ENCODE results near the gene GRPEL2.

The GRPEL2 gene

DNA sequence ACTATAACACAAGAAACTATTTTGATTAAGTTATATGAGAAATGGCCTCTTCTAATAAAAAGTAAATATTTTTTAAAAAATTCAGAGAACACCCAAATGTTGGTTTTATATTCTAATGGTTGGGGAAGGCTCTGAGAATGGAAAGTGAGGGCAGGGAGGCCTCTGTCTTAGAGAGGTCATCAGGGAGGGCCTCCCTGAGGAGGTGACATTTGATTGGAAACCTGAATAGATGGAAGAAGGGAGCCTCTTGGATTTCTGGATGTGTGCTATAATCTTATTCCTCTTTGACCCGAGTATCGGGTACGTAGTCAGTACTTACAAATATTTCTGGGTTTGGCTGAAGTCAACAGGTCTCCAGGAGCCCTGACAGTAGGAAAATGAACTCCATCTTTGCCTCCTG is 26.1 kb upstream of the GRPEL2 start:
- no peak for DNase-seq (ENCODE audit: low spot score)

DNA sequence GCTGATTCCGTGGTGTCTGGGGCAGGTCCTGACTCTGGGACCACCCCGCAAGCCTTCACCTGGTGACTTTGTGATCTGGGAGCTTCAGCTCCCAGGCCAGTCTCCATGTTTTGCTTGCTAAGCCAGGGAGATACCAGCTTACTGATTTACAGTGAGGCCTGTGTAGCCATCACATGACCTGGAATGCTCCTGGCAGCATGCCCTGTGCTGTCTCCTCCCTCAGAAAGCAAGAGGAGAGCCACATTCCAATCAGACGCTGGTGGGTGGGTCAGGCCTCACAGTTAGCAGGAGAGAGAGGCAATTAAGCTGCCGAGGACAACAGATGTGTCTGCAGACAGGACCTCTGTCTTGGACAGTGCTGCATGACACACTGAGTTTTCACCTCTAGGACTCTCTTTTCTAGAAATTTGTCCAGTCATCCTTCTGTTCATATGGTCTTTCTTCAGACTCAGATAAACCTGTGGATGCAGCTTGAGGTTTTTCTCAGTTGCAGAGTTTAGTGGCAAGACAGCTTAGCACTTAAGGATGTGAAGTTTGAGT is 24.4 kb upstream of the GRPEL2 start:
- DNase-seq (ENCODE audit: low spot score), result peak; percentile 82

DNA sequence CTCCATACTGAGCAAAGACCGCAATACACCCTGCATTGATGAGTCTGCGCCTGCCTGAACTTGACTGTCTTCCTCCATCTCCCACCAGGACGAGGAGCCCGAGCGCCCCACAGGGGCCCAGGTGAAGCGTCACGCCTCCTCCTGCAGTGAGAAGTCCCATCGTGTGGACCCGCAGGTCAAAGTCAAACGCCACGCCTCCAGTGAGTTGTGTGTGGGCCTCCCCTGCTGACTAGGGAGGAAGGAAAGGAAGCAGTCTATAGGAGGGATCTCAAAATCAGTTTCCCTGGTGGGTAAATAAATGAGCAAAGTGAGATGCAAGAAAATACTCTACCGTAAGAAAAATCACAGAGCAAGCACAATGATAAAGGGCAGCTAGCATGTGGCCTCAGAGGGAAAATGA is 22.8 kb upstream of the GRPEL2 start:
- DNase-seq (ENCODE audit: low spot score), result peak; percentile 62

DNA sequence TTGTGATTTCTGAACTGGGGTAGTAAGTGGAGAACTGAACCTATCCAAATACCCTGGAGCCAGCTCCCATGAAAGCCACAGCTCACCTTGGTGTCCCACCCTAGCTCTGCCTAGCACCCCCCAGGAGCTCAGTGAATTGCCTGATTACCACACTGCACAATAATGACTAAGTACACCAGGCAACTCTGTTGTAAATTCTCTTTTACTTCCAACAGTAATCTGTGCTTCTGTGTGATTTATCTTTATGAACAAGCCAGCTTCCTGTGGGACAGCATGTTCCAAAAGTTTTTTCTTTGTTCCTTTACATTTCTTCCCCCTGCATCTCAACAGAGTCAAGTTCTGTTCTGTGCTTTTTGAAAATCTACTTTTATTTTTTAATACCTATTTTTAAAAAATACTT is 22.1 kb upstream of the GRPEL2 start:
- DNase-seq (ENCODE audit: low spot score), result no peak

DNA sequence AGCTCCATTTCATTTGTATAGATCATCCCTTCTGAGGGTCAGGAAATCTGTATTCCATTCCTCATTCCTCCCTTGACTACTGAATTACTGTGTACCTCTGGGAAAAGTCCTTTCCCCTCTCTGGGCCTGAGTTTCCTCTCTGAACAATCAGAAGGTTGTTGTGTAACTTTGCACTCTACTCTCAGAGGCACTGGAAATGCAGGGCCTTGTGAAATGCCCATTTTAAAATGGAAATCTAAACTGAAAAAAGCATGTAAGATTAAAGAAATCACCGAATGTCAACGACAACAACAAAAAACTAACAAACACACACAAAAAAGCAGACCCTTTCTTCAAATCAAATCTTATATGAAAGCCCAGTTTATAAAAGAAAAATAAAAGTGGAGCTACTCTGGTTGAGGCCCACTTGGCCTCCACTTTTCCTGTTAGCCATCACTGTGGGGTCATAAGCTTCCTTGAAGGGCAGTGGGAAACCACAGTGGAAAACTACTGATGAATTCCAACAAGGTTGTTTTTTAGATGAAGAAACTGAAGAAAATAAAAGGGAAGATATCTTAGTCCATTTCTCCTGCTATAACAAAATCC is 21.6 kb upstream of the GRPEL2 start:
- DNase-seq (ENCODE audit: low spot score), result peak; percentile 42

DNA sequence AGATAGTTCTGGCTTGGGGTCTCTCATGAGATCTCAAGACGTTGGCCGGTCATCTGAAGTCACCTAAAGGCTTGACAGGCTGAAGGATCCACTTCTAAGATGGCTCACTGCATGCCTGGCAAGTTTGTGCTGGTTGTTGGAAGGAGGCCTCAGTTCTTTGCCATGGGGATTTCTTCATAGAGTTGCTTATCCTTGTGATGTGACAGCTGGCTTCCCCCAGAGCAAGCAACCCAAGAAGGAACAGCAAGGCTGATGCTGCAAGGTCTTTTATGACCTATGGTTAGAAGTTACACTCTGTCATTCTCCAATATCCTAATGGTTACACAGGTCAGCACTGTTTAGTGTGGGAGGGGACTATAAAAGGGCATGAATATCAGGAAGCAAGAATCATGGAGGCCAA is 20.7 kb upstream of the GRPEL2 start:
- no peak for DNase-seq (ENCODE audit: low spot score)

DNA sequence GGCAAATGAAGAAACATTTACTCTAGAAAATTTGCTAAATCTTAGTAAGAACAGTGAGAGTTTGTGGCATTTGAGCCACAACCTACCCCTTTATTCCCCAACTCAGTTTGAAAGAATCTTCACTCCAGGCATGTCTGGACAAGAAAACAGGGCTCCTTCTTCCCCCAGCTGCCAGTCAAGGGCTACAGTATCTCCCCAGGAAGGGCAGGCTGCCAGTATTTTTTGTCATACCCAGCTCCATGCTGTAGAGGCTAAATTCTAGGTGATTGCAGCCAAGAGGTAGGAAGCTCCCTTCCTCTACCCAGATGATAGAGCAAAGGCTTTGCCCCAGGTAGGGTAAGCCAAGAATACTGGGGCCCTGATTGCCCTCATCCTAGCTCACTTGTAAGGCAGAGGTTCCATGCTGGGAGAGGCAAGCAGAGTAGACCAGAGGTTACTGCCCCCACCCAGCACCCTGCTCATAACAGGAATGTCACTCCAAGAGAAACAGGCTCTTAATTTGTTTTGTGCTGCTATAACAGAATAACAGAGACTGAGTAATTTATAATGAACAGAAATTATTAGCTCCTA is 20.0 kb upstream of the GRPEL2 start:
- DNase-seq (ENCODE audit: low spot score), result no peak

DNA sequence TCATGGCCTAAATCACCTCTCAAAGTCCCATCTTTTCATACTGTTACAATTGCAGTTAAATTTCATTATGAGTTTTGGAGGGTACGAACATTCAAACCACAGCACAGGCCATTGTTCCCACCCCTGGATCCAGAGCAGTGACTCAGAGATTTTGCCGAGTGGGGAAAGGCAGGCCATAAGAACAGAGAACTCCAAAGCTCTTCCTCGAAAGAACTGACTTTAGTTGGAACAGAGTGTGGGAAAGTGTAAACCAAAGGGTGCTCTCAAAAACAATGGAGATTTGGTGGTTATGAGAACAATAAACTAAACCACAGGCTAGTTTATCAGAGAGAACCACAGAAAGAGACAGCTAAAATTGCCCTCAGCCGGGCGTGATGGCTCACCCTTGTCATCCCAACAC is 19.4 kb upstream of the GRPEL2 start:
- no peak for DNase-seq (ENCODE audit: low spot score)

DNA sequence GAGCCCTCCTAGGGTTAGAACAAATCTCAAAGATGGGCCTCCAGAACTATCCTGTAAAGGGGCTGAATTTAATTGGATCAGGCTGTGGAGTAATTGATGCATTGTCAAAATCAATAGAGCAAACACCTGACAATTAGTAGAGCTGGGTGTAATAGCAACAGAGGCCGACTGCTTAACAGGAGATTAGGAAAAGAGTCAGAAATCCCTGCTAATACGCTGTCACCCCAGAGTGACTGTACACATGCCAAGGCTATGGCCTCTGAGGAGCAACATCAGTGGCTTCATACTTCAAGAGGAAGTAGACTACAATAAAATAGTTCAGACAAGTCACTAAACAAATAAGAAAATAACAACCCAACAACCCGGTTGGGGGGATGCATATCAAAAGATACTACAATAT is 18.7 kb upstream of the GRPEL2 start:
- no peak for DNase-seq (ENCODE audit: low spot score)

DNA sequence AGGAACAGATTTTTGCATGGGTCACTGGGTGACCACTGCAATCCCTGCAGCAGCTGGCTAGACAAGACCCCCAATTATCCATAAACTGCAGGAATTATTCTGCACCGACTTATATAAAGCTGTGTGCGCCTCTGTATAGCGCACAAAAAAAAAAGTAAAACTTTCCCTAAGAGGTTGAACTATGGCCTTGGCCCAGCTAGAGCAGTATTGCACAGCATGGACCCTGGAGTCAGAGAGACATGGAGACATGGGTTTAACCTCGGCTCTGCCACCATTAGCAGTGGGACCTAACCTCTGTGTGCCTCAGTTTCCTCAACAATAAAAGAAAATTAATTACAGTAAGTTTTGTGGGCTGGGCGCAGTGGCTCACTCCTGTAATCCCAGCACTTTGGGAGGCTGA is 17.1 kb upstream of the GRPEL2 start:
- DNase-seq (ENCODE audit: low spot score), result no peak

DNA sequence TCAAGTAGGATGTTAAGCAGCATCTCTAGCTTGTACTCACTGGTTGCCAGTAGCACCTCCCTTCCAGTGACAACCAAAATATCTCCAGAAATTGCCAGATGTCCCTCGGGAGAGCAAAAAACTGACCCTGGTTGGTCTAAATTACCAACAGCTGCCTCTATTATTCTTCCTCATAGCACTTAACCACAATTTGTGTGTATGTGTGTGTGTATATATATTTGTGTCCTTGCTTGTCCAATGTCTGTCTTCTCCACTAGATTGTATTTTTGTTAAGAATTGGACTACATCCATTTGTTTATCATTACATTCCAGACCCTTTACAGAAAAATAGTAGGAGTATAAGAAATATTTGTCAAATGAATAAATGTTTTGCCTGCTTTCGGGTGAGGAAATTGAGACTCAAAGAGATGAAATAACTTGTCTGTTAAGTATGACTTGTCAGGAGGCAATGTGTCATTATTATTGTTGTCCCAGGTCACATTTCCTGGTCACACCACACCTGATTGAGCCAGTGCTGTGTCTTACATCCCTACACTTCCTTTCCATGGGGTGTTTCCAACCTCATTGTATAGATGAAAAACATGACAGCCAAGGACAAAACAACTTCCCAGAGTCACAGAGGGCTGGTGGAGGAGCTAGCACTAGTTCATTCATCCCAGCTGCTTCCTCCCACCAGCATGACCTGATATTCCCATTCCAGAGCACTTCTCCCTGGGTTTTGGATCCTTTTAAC is 11.4 kb upstream of the GRPEL2 start:
- no peak for DNase-seq (ENCODE audit: low spot score)

DNA sequence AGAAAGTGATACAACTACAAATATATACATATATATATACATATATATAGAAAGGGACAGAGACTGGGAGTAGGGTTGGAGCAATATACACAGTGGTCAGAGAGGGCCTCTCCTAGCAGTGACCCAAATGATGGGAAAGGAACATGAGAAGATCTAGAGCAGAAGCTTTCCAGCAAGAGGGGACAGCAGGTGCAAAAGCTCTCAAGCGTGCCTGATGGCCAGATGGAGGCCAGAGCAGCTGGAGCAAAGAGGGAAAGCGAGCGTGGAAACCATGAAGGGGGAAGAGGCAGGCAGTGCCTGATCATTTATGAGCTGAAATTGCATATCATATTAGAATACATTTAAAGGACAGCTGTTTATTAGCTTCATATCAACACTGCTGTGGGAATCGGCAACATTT is 7.6 kb upstream of the GRPEL2 start:
- no peak for DNase-seq (ENCODE audit: low spot score)

DNA sequence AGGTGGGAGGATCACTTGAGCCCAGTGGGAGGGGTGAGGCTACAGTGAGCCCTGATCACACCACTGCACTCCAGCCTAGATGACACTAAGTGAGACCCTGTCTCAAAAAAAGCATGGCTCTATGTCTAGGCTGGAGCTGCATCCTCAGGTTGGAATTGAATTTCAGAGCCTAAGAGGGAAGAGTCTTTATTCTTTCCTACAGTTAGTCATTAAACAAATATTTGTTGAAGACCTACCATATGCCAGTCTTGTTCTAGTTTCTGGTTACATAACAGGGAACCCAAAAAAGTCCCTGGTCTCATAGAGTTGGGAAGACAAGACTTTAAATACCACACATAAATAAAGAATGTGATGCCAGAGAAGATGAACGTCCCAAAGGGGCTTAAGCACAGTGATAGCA is 6.9 kb upstream of the GRPEL2 start:
- DNase-seq (ENCODE audit: low spot score), result no peak

DNA sequence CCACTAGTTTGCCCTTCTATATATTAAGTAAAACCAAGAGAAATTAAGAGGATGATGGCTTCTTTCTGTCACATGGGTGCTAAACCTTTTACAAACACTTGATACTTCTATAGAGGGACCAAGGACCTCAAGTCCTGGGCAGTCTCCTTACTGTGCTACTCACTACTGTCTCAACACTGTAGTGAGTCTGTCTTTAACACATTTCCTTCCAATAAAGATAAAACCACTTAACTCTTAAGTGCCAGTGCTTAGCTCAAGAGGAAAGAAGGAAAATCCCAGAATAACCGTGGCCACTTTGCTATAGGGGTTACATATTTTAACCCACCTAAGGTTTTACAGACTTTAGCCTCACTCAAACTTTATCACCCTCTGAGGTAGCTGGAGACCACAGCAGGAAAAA is 4.4 kb upstream of the GRPEL2 start:
- no peak for DNase-seq (ENCODE audit: low spot score)

DNA sequence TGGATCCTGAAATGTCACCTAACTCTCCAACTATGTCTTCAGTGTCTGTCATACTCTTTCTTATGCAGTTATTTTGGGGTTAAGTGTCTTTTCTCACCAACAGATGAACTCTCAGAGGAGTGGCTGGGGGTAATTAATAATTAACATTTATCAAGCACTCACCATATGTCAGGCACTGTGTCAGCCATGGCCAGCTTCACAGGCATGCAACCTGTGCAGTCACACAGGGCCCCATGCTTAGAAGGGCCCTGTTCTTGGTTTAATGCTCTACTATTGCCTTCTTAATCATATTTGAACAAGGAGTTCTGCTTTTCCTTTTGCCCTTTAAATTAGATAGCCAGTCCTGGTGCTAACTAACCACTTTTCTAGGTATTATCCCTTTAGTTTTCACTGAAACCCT is 3.4 kb upstream of the GRPEL2 start:
- DNase-seq (ENCODE audit: low spot score), result no peak

DNA sequence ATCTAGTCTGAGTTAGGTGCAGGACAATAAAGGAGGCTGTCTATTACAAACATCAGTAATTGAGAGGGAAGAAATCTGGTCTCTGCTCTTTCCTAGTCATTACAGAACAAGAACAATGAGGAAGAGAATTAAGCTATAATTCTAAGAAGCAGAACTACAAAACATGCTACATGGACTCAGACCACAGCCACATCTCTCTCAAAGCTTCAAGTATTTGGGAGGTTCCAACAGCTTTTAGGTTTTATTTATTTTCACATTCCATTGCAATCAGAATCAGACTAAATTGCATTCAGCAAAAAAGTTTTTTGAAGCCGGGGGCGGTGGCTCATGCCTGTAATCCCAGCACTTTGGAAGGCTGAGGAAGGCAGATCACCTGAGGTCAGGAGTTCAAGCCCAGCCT is 1.1 kb upstream of the GRPEL2 start:
- DNase-seq (ENCODE audit: low spot score), result no peak

DNA sequence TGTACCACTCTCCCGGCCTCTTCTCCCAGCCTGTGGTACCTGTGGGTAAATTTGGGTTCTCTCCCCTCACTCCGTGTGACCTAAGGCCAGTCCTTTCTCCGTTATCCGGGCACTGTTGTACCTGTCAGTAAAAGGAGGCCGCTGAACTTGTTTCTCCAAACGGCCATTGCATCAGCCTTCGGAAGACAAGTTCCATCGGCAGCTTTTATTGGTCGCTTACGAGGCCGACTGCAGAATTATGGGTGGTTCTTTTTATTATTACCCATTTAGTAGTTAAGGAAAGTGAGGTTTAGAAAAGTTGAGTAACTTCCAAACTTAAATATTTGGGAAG is 558 bp downstream of the GRPEL2 start:
- DNase-seq (ENCODE audit: low spot score), result no peak

DNA sequence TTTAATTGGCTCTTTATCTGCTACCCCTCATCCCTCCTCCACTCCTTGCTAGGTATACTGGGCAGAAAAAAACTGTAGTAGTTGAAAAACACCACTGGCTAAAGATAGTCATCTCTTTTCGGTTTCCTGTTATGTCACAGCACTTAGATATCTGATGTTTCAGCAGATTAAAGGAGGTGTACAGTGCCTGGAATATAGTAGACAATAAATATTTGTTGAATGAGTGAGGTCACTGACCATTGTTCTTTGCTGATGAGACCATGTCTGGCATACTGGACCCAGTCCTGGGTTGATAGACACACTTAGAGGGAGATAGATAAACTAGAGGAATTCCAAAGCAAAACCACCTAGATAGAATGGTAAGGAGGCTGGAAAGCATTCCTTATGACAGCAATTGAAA is 3.2 kb downstream of the GRPEL2 start:
- DNase-seq (ENCODE audit: low spot score), result no peak

DNA sequence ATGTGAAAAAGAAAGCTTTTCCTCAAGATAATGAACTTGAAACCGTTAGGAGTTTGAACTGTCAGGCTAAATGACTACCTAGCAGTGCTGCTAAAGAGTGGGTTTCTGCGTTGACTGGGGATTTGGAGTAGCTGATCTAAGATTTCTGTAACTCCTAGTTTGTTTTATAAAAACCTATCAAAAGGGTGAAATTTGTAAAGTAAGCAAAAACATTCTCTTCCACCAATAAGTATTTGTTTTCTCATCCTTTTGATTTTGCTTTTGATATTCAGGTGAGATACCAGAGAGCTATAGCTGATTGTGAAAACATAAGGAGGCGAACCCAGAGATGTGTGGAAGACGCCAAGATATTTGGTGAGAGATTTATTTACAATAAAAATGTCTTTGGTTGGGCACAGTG is 4.1 kb downstream of the GRPEL2 start:
- DNase-seq (ENCODE audit: low spot score), result no peak

DNA sequence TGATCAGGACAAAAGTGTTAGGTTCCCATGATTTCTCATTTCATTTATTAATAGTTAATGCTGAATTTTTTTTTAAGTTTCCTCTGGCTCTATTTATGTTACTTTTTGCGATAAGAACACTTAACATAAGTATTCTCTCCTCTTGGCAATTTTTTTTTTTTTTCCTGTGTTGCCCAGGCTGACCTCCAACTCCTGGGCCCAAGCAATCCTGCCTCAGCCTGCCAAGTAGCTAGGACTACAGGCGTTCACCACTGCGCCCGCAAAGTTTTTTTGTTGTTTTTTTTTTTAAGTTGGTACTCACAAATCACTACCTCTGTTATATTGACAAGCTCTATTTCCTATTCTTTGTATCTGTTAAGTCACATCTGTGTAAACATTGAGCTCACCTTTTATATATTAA is 6.9 kb downstream of the GRPEL2 start:
- no peak for DNase-seq (ENCODE audit: low spot score)

DNA sequence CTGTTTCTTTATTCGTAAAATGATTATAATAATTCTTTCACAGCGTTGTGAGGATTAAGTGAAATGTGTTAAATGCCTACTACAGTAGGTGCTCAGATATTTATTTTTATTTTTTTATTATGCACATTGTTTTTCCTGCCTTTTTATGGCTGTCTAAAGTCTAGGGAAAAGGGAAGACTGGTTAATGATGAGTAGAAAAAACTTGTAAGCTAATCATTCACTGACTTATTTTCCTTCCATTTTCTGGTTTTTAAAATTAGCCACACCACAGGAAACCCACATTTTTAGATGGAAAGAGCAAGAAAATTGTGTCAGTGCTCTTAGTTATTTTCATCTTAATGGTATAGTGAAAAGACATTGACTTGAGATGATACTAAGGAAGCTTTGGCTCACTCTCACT is 8.6 kb downstream of the GRPEL2 start:
- no peak for DNase-seq (ENCODE audit: low spot score)

DNA sequence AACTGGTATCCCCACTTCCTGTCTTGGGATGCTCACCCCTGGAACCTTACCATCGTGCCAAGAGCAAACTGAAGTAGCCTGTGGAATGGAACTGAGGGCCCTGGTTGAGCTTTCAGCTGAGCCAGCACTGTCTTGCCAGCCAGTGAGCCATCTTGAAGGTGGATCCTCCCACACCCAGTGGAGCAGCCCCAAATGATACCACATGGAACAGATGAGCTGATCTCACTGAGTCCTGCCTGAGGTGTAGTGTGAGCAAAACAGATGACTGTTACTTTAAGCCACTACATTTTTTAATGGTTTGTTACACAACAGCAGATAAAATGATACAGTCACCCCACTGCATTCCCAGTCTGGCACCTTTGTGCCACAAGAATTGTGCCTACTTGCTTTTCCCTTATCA is 10.4 kb downstream of the GRPEL2 start:
- DNase-seq (ENCODE audit: low spot score), result no peak

DNA sequence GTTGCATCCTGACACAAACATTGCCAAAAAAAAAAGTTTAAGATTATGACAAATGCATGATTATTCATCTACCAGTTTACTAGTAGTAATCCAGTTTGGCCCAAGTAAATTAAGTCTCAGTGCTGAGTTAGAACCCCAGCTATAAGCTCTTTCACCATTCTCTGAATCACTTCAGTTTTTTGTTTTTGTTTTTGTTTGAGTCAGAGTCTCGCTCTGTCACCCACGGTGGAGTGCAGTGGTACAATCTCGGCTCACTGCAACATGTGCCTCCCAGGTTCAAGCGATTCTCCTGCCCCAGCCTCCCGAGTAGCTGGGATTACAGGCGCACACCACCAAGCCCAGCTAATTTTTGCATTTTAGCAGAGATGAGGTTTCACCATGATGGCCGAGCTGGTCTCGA is 11.1 kb downstream of the GRPEL2 start:
- DNase-seq (ENCODE audit: low spot score), result no peak
